ENCODE results near the gene SNED1.

Gene SNED1

DNA sequence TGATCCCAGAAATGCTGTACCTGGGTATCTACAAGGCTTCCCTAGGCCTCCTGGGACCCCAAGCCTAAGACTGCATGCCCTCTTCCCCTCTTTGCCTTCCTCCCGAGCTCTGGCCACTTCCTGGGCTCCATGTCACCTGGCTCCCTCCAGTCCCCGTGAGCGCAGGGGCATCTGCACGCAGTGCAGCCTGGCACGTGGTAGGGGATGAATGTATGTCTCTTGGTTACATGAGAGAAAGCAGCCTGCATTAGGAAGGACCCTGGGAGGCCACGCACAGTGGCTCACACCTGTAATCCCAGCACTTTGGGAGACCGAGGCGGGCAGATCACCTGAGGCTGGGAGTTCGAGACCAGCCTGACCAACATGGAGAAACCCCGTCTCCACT lies 135.0 kb downstream of the SNED1 start:
- peaks cover 5% of the 10 kb centered on the region for H3K79me1 ChIP-seq (ENCODE audit: low read depth, low read length)
- no peak overlapping the region for H3K27ac ChIP-seq (replicated peaks; ENCODE audit: low read length)
- no peak overlapping the region for H3K9ac ChIP-seq (ENCODE audit: low read depth, low read length, poor library complexity)
- H3K4me1 ChIP-seq (ENCODE audit: control insufficient read depth in 2 of 2, insufficient read depth in 1 of 2, low read depth in 1 of 2, low read length in 2 of 2) = no peaks in the 10 kb centered on the region
- peak overlapping the region; percentile 9 for H4K8ac ChIP-seq (ENCODE audit: low read depth, low read length)
- no peak overlapping the region for H2BK12ac ChIP-seq (ENCODE audit: low read length)
- no peak overlapping the region for H4K91ac ChIP-seq (ENCODE audit: low read depth, low read length, poor library complexity)
- H2BK15ac ChIP-seq (ENCODE audit: low read length) = no peak overlapping the region
- peak overlapping the region; percentile 18 for H2BK5ac ChIP-seq (ENCODE audit: low read length)
- peak overlapping the region; percentile 90 for H3K23ac ChIP-seq (ENCODE audit: low read depth, low read length, poor library complexity)
- H3K18ac ChIP-seq (ENCODE audit: low read length) = peak overlapping the region; percentile 42
- no CpG with 5 or more reads among the region's 10 CpGs for WGBS, 2 donors (ENCODE audit: extremely low coverage in 2 of 2, insufficient read length in 2 of 2, insufficient replicate concordance in 1 of 2)
- H3K36me3 ChIP-seq (replicated peaks in 1 of 2; ENCODE audit: control insufficient read depth in 2 of 2, insufficient read depth in 2 of 2, low read length in 2 of 2) = peaks cover 6 to 95% of the 10 kb centered on the region in 2 donors
- no peak overlapping the region for H2BK120ac ChIP-seq (ENCODE audit: low read depth, low read length)
- no peak for DNase-seq (ENCODE audit: low spot score)
- H3K9me3 ChIP-seq (replicated peaks in 1 of 2; ENCODE audit: control insufficient read depth in 2 of 2, insufficient read depth in 1 of 2, low read depth in 1 of 2, low read length in 2 of 2) = peaks cover 0 to 2% of the 10 kb centered on the region in 2 donors
- H3K27me3 ChIP-seq (ENCODE audit: control insufficient read depth in 3 of 3, insufficient read depth in 3 of 3, low read depth in 1 of 3, low read length in 3 of 3) = no peaks in the 10 kb centered on the region
- H3K4me2 ChIP-seq (ENCODE audit: insufficient read depth, low read length, poor library complexity, severe bottlenecking) = no peak overlapping the region
- no peak overlapping the region for H3K4ac ChIP-seq (ENCODE audit: low read length)
- no peak overlapping the region for H3K4me3 ChIP-seq (ENCODE audit: low read length in 2 of 2)
- no peak overlapping the region for H2AK5ac ChIP-seq (ENCODE audit: low read depth, low read length)
- peak overlapping the region; percentile 50 for H3K14ac ChIP-seq (ENCODE audit: low read length)
- no peak overlapping the region for H2AFZ ChIP-seq (ENCODE audit: low read length)

DNA sequence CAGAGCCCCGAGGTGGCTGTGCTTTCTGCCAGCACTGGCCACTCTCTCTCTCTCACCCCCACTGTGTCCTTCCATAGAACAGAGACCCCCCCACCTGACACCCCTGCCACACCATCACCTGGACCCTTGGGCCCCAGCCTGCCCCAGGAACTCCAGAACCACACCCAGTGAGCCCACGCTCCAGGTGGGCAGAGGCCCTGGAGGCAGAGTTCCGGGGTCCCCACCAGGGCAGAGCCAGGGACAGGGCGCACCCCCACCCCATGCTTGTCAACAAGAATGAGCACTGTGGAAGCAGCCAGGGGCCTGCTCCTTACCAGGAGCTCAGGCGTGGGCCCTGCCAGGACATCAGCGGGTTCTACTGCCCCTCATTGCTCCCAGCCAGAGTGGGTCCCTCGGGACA lies 136.3 kb downstream of the SNED1 start:
- no peak for DNase-seq (ENCODE audit: low spot score)
- no peak overlapping the region for H3K23ac ChIP-seq (ENCODE audit: low read depth, low read length, poor library complexity)
- no peak overlapping the region for H3K18ac ChIP-seq (ENCODE audit: low read length)
- H3K36me3 ChIP-seq (replicated peaks in 1 of 2; ENCODE audit: control insufficient read depth in 2 of 2, insufficient read depth in 2 of 2, low read length in 2 of 2) = peaks cover 10 to 95% of the 10 kb centered on the region in 2 donors
- peak overlapping the region; percentile 47 for H3K14ac ChIP-seq (ENCODE audit: low read length)
- H3K4me2 ChIP-seq (ENCODE audit: insufficient read depth, low read length, poor library complexity, severe bottlenecking) = no peak overlapping the region
- H3K79me1 ChIP-seq (ENCODE audit: low read depth, low read length) = peaks cover 7% of the 10 kb centered on the region
- no peaks in the 10 kb centered on the region for H3K4me1 ChIP-seq (ENCODE audit: control insufficient read depth in 2 of 2, insufficient read depth in 1 of 2, low read depth in 1 of 2, low read length in 2 of 2)
- no peak overlapping the region for H3K4ac ChIP-seq (ENCODE audit: low read length)
- no peak overlapping the region for H2AK5ac ChIP-seq (ENCODE audit: low read depth, low read length)
- H3K9me3 ChIP-seq (replicated peaks in 1 of 2; ENCODE audit: control insufficient read depth in 2 of 2, insufficient read depth in 1 of 2, low read depth in 1 of 2, low read length in 2 of 2) = peaks cover 0 to 2% of the 10 kb centered on the region in 2 donors
- H3K9ac ChIP-seq (ENCODE audit: low read depth, low read length, poor library complexity) = no peak overlapping the region
- no peak overlapping the region for H2BK5ac ChIP-seq (ENCODE audit: low read length)
- H2AFZ ChIP-seq (ENCODE audit: low read length) = no peak overlapping the region
- no peak overlapping the region for H2BK12ac ChIP-seq (ENCODE audit: low read length)
- H2BK15ac ChIP-seq (ENCODE audit: low read length) = no peak overlapping the region
- no peak overlapping the region for H3K4me3 ChIP-seq (ENCODE audit: low read length in 2 of 2)
- H3K27ac ChIP-seq (replicated peaks; ENCODE audit: low read length) = no peak overlapping the region
- H4K91ac ChIP-seq (ENCODE audit: low read depth, low read length, poor library complexity) = no peak overlapping the region
- no peaks in the 10 kb centered on the region for H3K27me3 ChIP-seq (ENCODE audit: control insufficient read depth in 3 of 3, insufficient read depth in 3 of 3, low read depth in 1 of 3, low read length in 3 of 3)
- no CpG with 5 or more reads among the region's 7 CpGs for WGBS, 2 donors (ENCODE audit: extremely low coverage in 2 of 2, insufficient read length in 2 of 2, insufficient replicate concordance in 1 of 2)
- H4K8ac ChIP-seq (ENCODE audit: low read depth, low read length) = no peak overlapping the region
- H2BK120ac ChIP-seq (ENCODE audit: low read depth, low read length) = no peak overlapping the region

DNA sequence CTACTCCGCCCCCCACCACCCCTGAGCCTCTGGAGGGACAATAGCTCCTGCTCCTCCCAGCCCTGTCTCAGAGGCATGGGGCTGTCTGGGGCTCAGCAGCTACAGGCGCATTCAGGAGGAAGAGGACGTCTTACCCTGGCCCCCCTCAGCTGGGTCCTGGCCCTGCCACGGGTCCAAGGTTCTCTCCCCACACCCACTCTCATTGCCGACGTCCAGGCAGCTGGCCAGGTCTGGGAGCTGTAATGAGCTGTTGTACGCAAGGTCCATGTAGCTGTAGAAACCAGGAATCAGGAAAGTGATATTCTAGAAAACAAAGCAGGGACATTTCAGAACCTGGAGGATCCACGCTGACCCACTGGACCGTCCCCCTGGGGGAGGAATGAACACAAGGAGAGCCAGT lies 137.3 kb downstream of the SNED1 start:
- Histone ChIP-seq H3K4me3 (ENCODE audit: low read length in 2 of 2) (no peak overlapping the region), H3K23ac (ENCODE audit: low read depth, low read length, poor library complexity) (no peak overlapping the region), H3K4me1 (ENCODE audit: control insufficient read depth in 2 of 2, insufficient read depth in 1 of 2, low read depth in 1 of 2, low read length in 2 of 2) (no peaks in the 10 kb centered on the region), H3K79me1 (ENCODE audit: low read depth, low read length) (peaks cover 9% of the 10 kb centered on the region), H4K8ac (ENCODE audit: low read depth, low read length) (no peak overlapping the region), H3K18ac (ENCODE audit: low read length) (no peak overlapping the region), H3K27ac (replicated peaks; ENCODE audit: low read length) (no peak overlapping the region), H3K14ac (ENCODE audit: low read length) (no peak overlapping the region), H3K36me3 (replicated peaks in 1 of 2; ENCODE audit: control insufficient read depth in 2 of 2, insufficient read depth in 2 of 2, low read length in 2 of 2) (peaks cover 16 to 95% of the 10 kb centered on the region in 2 donors), H2AK5ac (ENCODE audit: low read depth, low read length) (no peak overlapping the region), H2AFZ (ENCODE audit: low read length) (no peak overlapping the region), H2BK5ac (ENCODE audit: low read length) (no peak overlapping the region), H3K4ac (ENCODE audit: low read length) (no peak overlapping the region), H3K9ac (ENCODE audit: low read depth, low read length, poor library complexity) (no peak overlapping the region), H2BK15ac (ENCODE audit: low read length) (no peak overlapping the region), H2BK12ac (ENCODE audit: low read length) (no peak overlapping the region), H3K4me2 (ENCODE audit: insufficient read depth, low read length, poor library complexity, severe bottlenecking) (no peak overlapping the region), H4K91ac (ENCODE audit: low read depth, low read length, poor library complexity) (no peak overlapping the region), H3K9me3 (replicated peaks in 1 of 2; ENCODE audit: control insufficient read depth in 2 of 2, insufficient read depth in 1 of 2, low read depth in 1 of 2, low read length in 2 of 2) (peaks cover 0 to 2% of the 10 kb centered on the region in 2 donors), H2BK120ac (ENCODE audit: low read depth, low read length) (no peak overlapping the region), H3K27me3 (ENCODE audit: control insufficient read depth in 3 of 3, insufficient read depth in 3 of 3, low read depth in 1 of 3, low read length in 3 of 3) (no peaks in the 10 kb centered on the region)
- no peak for DNase-seq (ENCODE audit: low spot score)
- no CpG with 5 or more reads among the region's 9 CpGs for WGBS, 2 donors (ENCODE audit: extremely low coverage in 2 of 2, insufficient read length in 2 of 2, insufficient replicate concordance in 1 of 2)

DNA sequence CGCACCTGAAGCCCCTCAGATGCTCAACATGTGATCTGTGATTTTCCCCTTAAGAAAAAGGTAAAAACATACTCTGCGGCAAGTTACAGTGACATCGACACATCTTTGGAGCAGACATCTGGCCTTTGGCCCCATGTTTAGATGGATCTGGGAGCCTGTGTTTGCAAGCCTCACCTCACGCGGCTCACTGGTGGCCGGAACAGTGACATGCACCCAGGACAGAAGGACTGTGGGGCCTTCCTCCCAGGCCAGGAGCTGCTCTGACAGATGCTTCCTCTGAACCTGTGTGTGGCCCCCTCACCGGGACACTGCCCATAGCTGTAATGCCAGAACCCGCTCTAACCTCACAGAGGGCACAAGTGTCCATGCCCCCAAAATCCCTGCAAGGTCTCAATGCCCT lies 137.8 kb downstream of the SNED1 start:
- no CpG with 5 or more reads among the region's 8 CpGs for WGBS, 2 donors (ENCODE audit: extremely low coverage in 2 of 2, insufficient read length in 2 of 2, insufficient replicate concordance in 1 of 2)
- H3K27me3 ChIP-seq (ENCODE audit: control insufficient read depth in 3 of 3, insufficient read depth in 3 of 3, low read depth in 1 of 3, low read length in 3 of 3) = no peaks in the 10 kb centered on the region

More for the DNA sequence above, 137.8 kb downstream of the SNED1 start:
- no peak overlapping the region for H4K8ac ChIP-seq (ENCODE audit: low read depth, low read length)
- no peaks in the 10 kb centered on the region for H3K4me1 ChIP-seq (ENCODE audit: control insufficient read depth in 2 of 2, insufficient read depth in 1 of 2, low read depth in 1 of 2, low read length in 2 of 2)
- peaks cover 16 to 97% of the 10 kb centered on the region in 2 donors for H3K36me3 ChIP-seq (replicated peaks in 1 of 2; ENCODE audit: control insufficient read depth in 2 of 2, insufficient read depth in 2 of 2, low read length in 2 of 2)
- H2BK15ac ChIP-seq (ENCODE audit: low read length) = no peak overlapping the region
- no peak overlapping the region for H2BK12ac ChIP-seq (ENCODE audit: low read length)
- peaks cover 0 to 2% of the 10 kb centered on the region in 2 donors for H3K9me3 ChIP-seq (replicated peaks in 1 of 2; ENCODE audit: control insufficient read depth in 2 of 2, insufficient read depth in 1 of 2, low read depth in 1 of 2, low read length in 2 of 2)
- no peak overlapping the region for H2BK120ac ChIP-seq (ENCODE audit: low read depth, low read length)
- H3K79me1 ChIP-seq (ENCODE audit: low read depth, low read length) = peaks cover 9% of the 10 kb centered on the region
- H2AK5ac ChIP-seq (ENCODE audit: low read depth, low read length) = no peak overlapping the region
- no peak overlapping the region for H3K23ac ChIP-seq (ENCODE audit: low read depth, low read length, poor library complexity)
- no peak overlapping the region for H2BK5ac ChIP-seq (ENCODE audit: low read length)
- no peak for DNase-seq (ENCODE audit: low spot score)
- H4K91ac ChIP-seq (ENCODE audit: low read depth, low read length, poor library complexity) = no peak overlapping the region
- H2AFZ ChIP-seq (ENCODE audit: low read length) = no peak overlapping the region
- no peak overlapping the region for H3K14ac ChIP-seq (ENCODE audit: low read length)
- H3K4me3 ChIP-seq (ENCODE audit: low read length in 2 of 2) = no peak overlapping the region
- no peak overlapping the region for H3K27ac ChIP-seq (replicated peaks; ENCODE audit: low read length)
- H3K4me2 ChIP-seq (ENCODE audit: insufficient read depth, low read length, poor library complexity, severe bottlenecking) = no peak overlapping the region
- no peak overlapping the region for H3K9ac ChIP-seq (ENCODE audit: low read depth, low read length, poor library complexity)
- no peak overlapping the region for H3K4ac ChIP-seq (ENCODE audit: low read length)
- no peak overlapping the region for H3K18ac ChIP-seq (ENCODE audit: low read length)
